Measurements from ENCODE around the gene POU3F1. TPM values are rescaled to one million over a fixed set of nuclear protein-coding genes. Genes with fewer than 3 reads are reported as not detected.

POU3F1 gene
- polyA plus RNA-seq, 4 donors, result 0.55 to 1.2 (median 1.0) TPM

Other genes starting within 250 kb of the POU3F1 start
- 10 to 100 TPM; 20.9 to 35.2 (median 23.9) TPM for gene C1orf122, start 239.0 kb downstream of the POU3F1 start, polyA plus RNA-seq (ENCODE audit: insufficient read length in 4 of 4)
- gene YRDC, start 238.6 kb downstream of the POU3F1 start, polyA plus RNA-seq (ENCODE audit: insufficient read length in 4 of 4), result 10 to 100 TPM; 12.1 to 14.3 (median 12.6) TPM
- 10 to 100 TPM in 2 of 4 donors, 1 to 10 TPM in 2; 7.7 to 10.9 (median 9.3) TPM for gene MTF1, start 187.2 kb downstream of the POU3F1 start, polyA plus RNA-seq (ENCODE audit: insufficient read length in 4 of 4)
- gene INPP5B, start 99.7 kb downstream of the POU3F1 start, polyA plus RNA-seq (ENCODE audit: insufficient read length in 4 of 4), result 10 to 100 TPM; 17.9 to 24.7 (median 20.5) TPM
- gene SF3A3, start 56.8 kb downstream of the POU3F1 start, polyA plus RNA-seq (ENCODE audit: insufficient read length in 4 of 4), result 100 to 1,000 TPM in 3 of 4 donors, 10 to 100 TPM in 1; 91.7 to 115 (median 106) TPM
- 10 to 100 TPM; 18.0 to 39.2 (median 23.4) TPM for gene FHL3, start 41.3 kb downstream of the POU3F1 start, polyA plus RNA-seq (ENCODE audit: insufficient read length in 4 of 4)
- gene UTP11, start 34.1 kb downstream of the POU3F1 start, polyA plus RNA-seq (ENCODE audit: insufficient read length in 4 of 4), result 10 to 100 TPM; 41.5 to 52.3 (median 44.3) TPM

All from left renal pelvis (tissue), 4 donors.